Neural cell (in vitro differentiated cells): ENCODE data around the gene PPP1R2B. TPM values are rescaled to one million over a fixed set of nuclear protein-coding genes. Genes with fewer than 3 reads are reported as not detected.

Experiments used
- H2AFZ ChIP-seq: fragments of 200-600, 300-800 bp; sonication (generic), shearing (Covaris generic); 2 replicates; pipeline ENCODE4 v1.6.0; 2014; ENCODE audit warnings: low read depth, mild to moderate bottlenecking, antibody characterized with exemption, low read length, moderate library complexity
- H3F3A ChIP-seq: fragments of 200-600 bp; shearing (Covaris generic); 2 replicates; pipeline ENCODE4 v1.6.1; 2016; ENCODE audit warnings: mild to moderate bottlenecking, moderate library complexity, mixed read lengths, antibody characterized with exemption, low read length; ENCODE audit not compliant: insufficient read depth, poor library complexity, severe bottlenecking
- H3K27ac ChIP-seq: fragments of 200-600, 300-800 bp; sonication (generic), shearing (Covaris generic); 2 replicates; pipeline ENCODE4 v1.5.1; 2014; ENCODE audit warnings: mild to moderate bottlenecking, low read length, moderate library complexity
- H3K27me3 ChIP-seq: fragments of 300-800, 200-600 bp; sonication (generic), shearing (Covaris generic); 2 replicates; pipeline ENCODE4 v1.6.0; 2014; ENCODE audit warnings: mild to moderate bottlenecking, low read depth, low read length, moderate library complexity; ENCODE audit not compliant: insufficient read depth
- H3K36me3 ChIP-seq: fragments of 300-800, 200-600 bp; sonication (generic), shearing (Covaris generic); 2 replicates; pipeline ENCODE4 v1.5.1; 2014; ENCODE audit warnings: mild to moderate bottlenecking, antibody characterized with exemption, low read length, moderate library complexity; ENCODE audit not compliant: insufficient read depth
- H3K4me2 ChIP-seq: fragments of 300-800, 200-600 bp; sonication (generic), shearing (Covaris generic); 2 replicates; pipeline ENCODE4 v1.6.0; 2014; ENCODE audit warnings: mild to moderate bottlenecking, low read length
- H3K4me3 ChIP-seq: fragments of 300-800, 200-600 bp; sonication (generic), shearing (Covaris generic); 2 replicates; pipeline ENCODE4 v1.5.1; 2014; ENCODE audit warnings: mild to moderate bottlenecking, low read length, moderate library complexity
- H3K79me2 ChIP-seq: fragments of 200-600 bp; shearing (Covaris generic); replicated peaks from 2 replicates; pipeline ENCODE4 v1.6.0; 2014; ENCODE audit warnings: mild to moderate bottlenecking, low read length, moderate library complexity; ENCODE audit not compliant: insufficient read depth
- H3K9ac ChIP-seq: fragments of 300-800, 200-600 bp; sonication (generic), shearing (Covaris generic); 2 replicates; pipeline ENCODE4 v1.6.1; 2016; ENCODE audit warnings: mild to moderate bottlenecking, low read length, mixed read lengths
- H3K9me2 ChIP-seq: fragments of 200-600 bp; shearing (Covaris generic); 2 replicates; pipeline ENCODE4 v1.6.1; 2016; ENCODE audit warnings: mild to moderate bottlenecking, low read length, mixed read lengths; ENCODE audit not compliant: insufficient read depth
- H3K9me3 ChIP-seq: fragments of 200-600, 300-800 bp; sonication (generic), shearing (Covaris generic); 2 replicates; pipeline ENCODE4 v1.6.1; 2016; ENCODE audit warnings: mild to moderate bottlenecking, mixed run types, low read length, moderate library complexity, mixed read lengths
- H4K20me1 ChIP-seq: fragments of 200-600 bp; shearing (Covaris generic); 2 replicates; pipeline ENCODE4 v1.6.1; 2016; ENCODE audit warnings: mild to moderate bottlenecking, mixed run types; ENCODE audit not compliant: insufficient read depth
- CTCF ChIP-seq: fragments of 450-650 bp; IDR thresholded peaks from 2 replicates; pipeline ENCODE4 v1.5.1; 2014; ENCODE audit warnings: antibody characterized with exemption, mild to moderate bottlenecking, moderate library complexity; ENCODE audit not compliant: poor library complexity, severe bottlenecking
- EP300 ChIP-seq: fragments of 450-650 bp; conservative IDR thresholded peaks from 2 replicates; pipeline ENCODE4 v1.6.1; 2014; ENCODE audit warnings: antibody characterized with exemption, mild to moderate bottlenecking, moderate library complexity; ENCODE audit not compliant: poor library complexity, severe bottlenecking
- EZH2 ChIP-seq: fragments of 200-600, 300-800 bp; shearing (Covaris generic), sonication (generic); IDR thresholded peaks from 2 replicates; pipeline ENCODE4 v1.6.1; 2014; ENCODE audit warnings: antibody characterized with exemption, low read length, borderline replicate concordance, mild to moderate bottlenecking; ENCODE audit not compliant: insufficient read depth, poor library complexity, severe bottlenecking
- MXI1 ChIP-seq: fragments of 450-650 bp; conservative IDR thresholded peaks from 2 replicates; pipeline ENCODE4 v1.6.1; 2014; ENCODE audit warnings: antibody characterized with exemption, mild to moderate bottlenecking; ENCODE audit not compliant: poor library complexity, severe bottlenecking
- POLR2AphosphoS5 ChIP-seq: IDR thresholded peaks from 2 replicates; pipeline ENCODE4 v1.6.1; 2012
- RAD21 ChIP-seq: fragments of 450-650 bp; conservative IDR thresholded peaks from 2 replicates; pipeline ENCODE4 v1.6.1; 2014; ENCODE audit warnings: antibody characterized with exemption, mild to moderate bottlenecking, moderate library complexity
- REST ChIP-seq: IDR thresholded peaks from 2 replicates; pipeline ENCODE4 v1.6.1; 2012; ENCODE audit warnings: borderline replicate concordance
- SMC3 ChIP-seq: fragments of 450-650 bp; conservative IDR thresholded peaks from 2 replicates; pipeline ENCODE4 v1.6.1; 2014; ENCODE audit warnings: antibody characterized with exemption, mild to moderate bottlenecking, moderate library complexity; ENCODE audit not compliant: poor library complexity
- TAF1 ChIP-seq: IDR thresholded peaks from 2 replicates; pipeline ENCODE4 v1.6.1; 2012; ENCODE audit warnings: low read depth
- polyA plus RNA-seq: library from polyadenylated mRNA; depleted of rRNA; stranded (reverse); fragments of >200 nt; gene quantifications from 2 replicates; pipeline ENCODE4 v1.2.3, GENCODE V29; 2014

PPP1R2B gene
- polyA plus RNA-seq, 1 donor from 2014 or later, result not detected

GRCh38 chr5:156892223-156892622 is 42.1 kb downstream of the PPP1R2B start:
- Histone ChIP-seq H3K4me2 (no peak overlapping the region), H3K36me3 (no peaks in the 10 kb centered on the region), H3K79me2 (no peaks in the 10 kb centered on the region), H3K9me2 (no peaks in the 10 kb centered on the region), H3K4me3 (no peak overlapping the region), H3K27ac (no peak overlapping the region), H2AFZ (no peak overlapping the region), H3K9me3 (no peaks in the 10 kb centered on the region), H3K27me3 (no peaks in the 10 kb centered on the region), H3F3A (no peaks in the 10 kb centered on the region), H4K20me1 (no peaks in the 10 kb centered on the region), H3K9ac (no peak overlapping the region)
- no peak for TF ChIP-seq POLR2AphosphoS5
- no peak for TF ChIP-seq SMC3
- TF ChIP-seq RAD21, result no peak
- TF ChIP-seq EZH2, result no peak
- TF ChIP-seq MXI1, result no peak
- TF ChIP-seq EP300, result no peak
- no peak for TF ChIP-seq REST
- TF ChIP-seq TAF1, result no peak
- TF ChIP-seq CTCF, result no peak

- Histone ChIP-seq H3K27me3 (no peaks in the 10 kb centered on the region), H3F3A (no peaks in the 10 kb centered on the region), H3K79me2 (no peaks in the 10 kb centered on the region), H3K4me2 (no peak overlapping the region), H4K20me1 (no peaks in the 10 kb centered on the region), H3K4me3 (no peak overlapping the region), H2AFZ (no peak overlapping the region), H3K27ac (no peak overlapping the region), H3K9ac (no peak overlapping the region), H3K9me2 (no peaks in the 10 kb centered on the region), H3K36me3 (no peaks in the 10 kb centered on the region), H3K9me3 (no peaks in the 10 kb centered on the region)
- TF ChIP-seq POLR2AphosphoS5, result no peak
Observed at GRCh38 chr5:156892864-156893263, 42.8 kb downstream of the PPP1R2B start.

GRCh38 chr5:156893517-156893916 is 43.4 kb downstream of the PPP1R2B start:
- Histone ChIP-seq H3K79me2 (no peaks in the 10 kb centered on the region), H3K27ac (no peak overlapping the region), H3K27me3 (no peaks in the 10 kb centered on the region), H3K9ac (no peak overlapping the region), H2AFZ (no peak overlapping the region), H3K4me3 (no peak overlapping the region), H3F3A (no peaks in the 10 kb centered on the region), H3K4me2 (no peak overlapping the region), H3K9me2 (no peaks in the 10 kb centered on the region), H4K20me1 (no peaks in the 10 kb centered on the region), H3K9me3 (no peaks in the 10 kb centered on the region), H3K36me3 (no peaks in the 10 kb centered on the region)
- TF ChIP-seq MXI1 (no peak), SMC3 (no peak), TAF1 (no peak), EP300 (no peak), POLR2AphosphoS5 (no peak), CTCF (no peak), EZH2 (no peak), REST (no peak), RAD21 (no peak)
